K562 (cell line): ENCODE measurements around the gene NACC1. TPM values are rescaled to one million over a fixed set of nuclear protein-coding genes. Genes with fewer than 3 reads are reported as not detected.

Experiments used
- ATF4 ChIP-seq: fragments of 450-650 bp; formaldehyde crosslinking; IDR thresholded peaks from 2 replicates; pipeline ENCODE4 v1.4.0; 2022; ENCODE audit warnings: mild to moderate bottlenecking, moderate library complexity
- BRD9 ChIP-seq: fragments of 450-650 bp; IDR thresholded peaks from 2 replicates; pipeline ENCODE4 v1.6.1; 2018; ENCODE audit warnings: low read depth; ENCODE audit not compliant: partially characterized antibody
- CTCF ChIP-seq, 3 experiments: IDR thresholded peaks in 2 of 3; conservative IDR thresholded peaks in 1 of 3; 2 replicates each; pipeline ENCODE4 v1.5.1; 2011 to 2012; ENCODE audit warnings: low read length in 3 of 3, mild to moderate bottlenecking in 3 of 3, control low read depth in 2 of 3, improper control_type of control experiment in 1 of 3, inconsistent platforms in 1 of 3, low read depth in 1 of 3, mixed read lengths in 1 of 3, moderate library complexity in 1 of 3; ENCODE audit not compliant: insufficient read depth in 2 of 3
- DACH1 ChIP-seq: fragments of 450-650 bp; IDR thresholded peaks from 2 replicates; pipeline ENCODE4 v1.6.1; 2018; ENCODE audit not compliant: partially characterized antibody
- EP300 ChIP-seq: IDR thresholded peaks from 2 replicates; pipeline ENCODE4 v1.6.1; 2012; ENCODE audit warnings: low read length, improper control_type of control experiment
- ETS2 ChIP-seq: IDR thresholded peaks from 2 replicates; pipeline ENCODE4 v1.6.1; 2016; ENCODE audit warnings: borderline replicate concordance, missing genetic modification characterization, mild to moderate bottlenecking, moderate library complexity, missing compliant biosample characterization; ENCODE audit not compliant: poor library complexity, severe bottlenecking
- FOXK1 ChIP-seq: sonication (generic); formaldehyde crosslinking; IDR thresholded peaks from 2 replicates; pipeline ENCODE4 v1.8.0; 2022; ENCODE audit warnings: missing genetic modification reagents, mild to moderate bottlenecking, borderline replicate concordance
- GABPB1 ChIP-seq: sonication (generic); formaldehyde crosslinking; IDR thresholded peaks from 2 replicates; pipeline ENCODE4 v1.8.0; 2022; ENCODE audit warnings: mild to moderate bottlenecking, missing genetic modification reagents
- GMEB1 ChIP-seq: fragments of 250-450 bp; sonication (Bioruptor Pico); IDR thresholded peaks from 2 replicates; pipeline ENCODE4 v1.4.0; 2020; ENCODE audit warnings: mild to moderate bottlenecking
- HDGF ChIP-seq: fragments of 450-650 bp; IDR thresholded peaks from 2 replicates; pipeline ENCODE4 v1.6.1; 2016
- HNRNPK ChIP-seq: fragments of 200-400 bp; formaldehyde crosslinking; IDR thresholded peaks from one replicate; pipeline ENCODE4 v1.6.1; 2018; ENCODE audit warnings: mild to moderate bottlenecking, low read depth, low read length; ENCODE audit not compliant: poor library complexity, severe bottlenecking
- MAFF ChIP-seq: IDR thresholded peaks from 2 replicates; pipeline ENCODE4 v1.6.1; 2012; ENCODE audit warnings: low read length, improper control_type of control experiment
- MAFG ChIP-seq: fragments of 450-650 bp; conservative IDR thresholded peaks from 2 replicates; pipeline ENCODE4 v1.6.1; 2016; ENCODE audit warnings: missing genetic modification characterization, missing compliant biosample characterization
- MBD2 ChIP-seq: sonication (generic); IDR thresholded peaks from 2 replicates; pipeline ENCODE4 v1.6.1; 2016; ENCODE audit warnings: low read depth, borderline replicate concordance
- MEIS2 ChIP-seq: fragments of 450-650 bp; IDR thresholded peaks from 2 replicates; pipeline ENCODE4 v1.6.1; 2014; ENCODE audit warnings: mild to moderate bottlenecking; ENCODE audit not compliant: partially characterized antibody
- PPARD ChIP-seq: fragments of 250-450 bp; sonication (Bioruptor Pico); IDR thresholded peaks from 2 replicates; pipeline ENCODE4 v1.8.0; 2022; ENCODE audit warnings: inconsistent platforms, mild to moderate bottlenecking, moderate library complexity
- ZBTB12 ChIP-seq: fragments of 250-450 bp; sonication (Bioruptor Pico); IDR thresholded peaks from 2 replicates; pipeline ENCODE4 v1.4.0; 2020
- ZNF507 ChIP-seq: conservative IDR thresholded peaks from 2 replicates; pipeline ENCODE4 v1.6.1; 2017; ENCODE audit warnings: missing genetic modification characterization, missing compliant biosample characterization
- ZNF551 ChIP-seq: fragments of 250-450 bp; sonication (Bioruptor Pico); IDR thresholded peaks from 2 replicates; pipeline ENCODE4 v1.5.0; 2021; ENCODE audit warnings: mild to moderate bottlenecking, moderate library complexity
- ZNF740 ChIP-seq, 3 experiments: fragments of 200-800 bp in 1 of 3; sonication (Bioruptor generic) in 1 of 3; sonication (generic) in 1 of 3; formaldehyde crosslinking in 1 of 3; IDR thresholded peaks; 2 replicates each; pipeline versions ENCODE4 v1.6.1 to v1.8.0; 2016 to 2022; ENCODE audit warnings: mild to moderate bottlenecking in 2 of 3, missing compliant biosample characterization in 2 of 3, missing genetic modification characterization in 2 of 3, missing genetic modification reagents in 1 of 3
- polyA plus RNA-seq, 8 experiments: library from polyadenylated mRNA; depleted of rRNA in 4 of 8; stranded (reverse) in 5 of 8; unstranded in 3 of 8; fragments of >200 nt; fragmentation: Nextera tagmentation in 2 of 8; fragmentation: Illumina TruSeq in 1 of 8; extraction: Ambion mirVana in 2 of 8; extraction: Trizol in 1 of 8; gene quantifications; 2 replicates each; pipeline versions ENCODE4 v1.2.1 to v1.2.3, GENCODE V29; 2011 to 2014; ENCODE audit warnings: inconsistent platforms in 1 of 8, missing spikeins in 1 of 8
- total RNA-seq, 7 experiments: library from RNA; depleted of rRNA in 6 of 7; stranded (reverse); fragments of >200 nt in 6 of 7; fragmentation: Illumina TruSeq in 2 of 7; extraction: Trizol in 2 of 7; gene quantifications; 2 replicates each; pipeline versions ENCODE4 v1.2.1 to v1.2.3, GENCODE V29; 2011 to 2021; ENCODE audit warnings: low replicate concordance in 1 of 7

Gene NACC1
- total and polyA plus RNA-seq, 9 of the 15 experiments (the other 6 are each of a cell fraction or from before 2014, with no cell fraction given): 0.04 to 96.6 (median 25.8) TPM

- TF ChIP-seq ZNF740 (CRISPR knock-in tag; IDR thresholded peaks at IDR 0.05): no peak
- TF ChIP-seq ZNF740 (tag; IDR thresholded peaks at IDR 0.05): no peak
- TF ChIP-seq HNRNPK: no peak
- TF ChIP-seq EP300: no peak
- no peak; the same call in 1 of the 2 replicates for TF ChIP-seq FOXK1 (CRISPR knock-in tag)
- TF ChIP-seq MEIS2: no peak
- no peak; the same call in 1 of the 2 replicates for TF ChIP-seq GABPB1 (CRISPR knock-in tag)
- no peak for TF ChIP-seq MAFG (tag)
- peak; percentile 50 for TF ChIP-seq DACH1
- no peak for TF ChIP-seq ATF4 (CRISPR knock-in tag)
- no peak for TF ChIP-seq ZBTB12 (CRISPR knock-in tag)
- no peak for TF ChIP-seq ZNF507 (tag)
- TF ChIP-seq ZNF551 (CRISPR knock-in tag): no peak
- no peak; the same call in 1 of the 2 replicates for TF ChIP-seq HDGF
- TF ChIP-seq BRD9: no peak
- no peak for TF ChIP-seq GMEB1 (CRISPR knock-in tag)
- TF ChIP-seq MAFF: peak; percentile 32; the same call in 1 of the 2 replicates
- no peak for TF ChIP-seq ETS2 (tag)
- no peak; the same call in none of the 2 replicates for TF ChIP-seq MBD2
- TF ChIP-seq CTCF (IDR thresholded peaks at IDR 0.05 in 2 of 3, conservative IDR thresholded peaks at IDR 0.05 in 1 of 3; ENCODE audit: insufficient read depth in 2 of 3, low read depth in 1 of 3, low read length in 3 of 3): peak; percentile 27 to 45 (median 31); a peak in 5 of 6 replicates
- TF ChIP-seq PPARD (CRISPR knock-in tag): no peak
Measured at GRCh38 chr19:13154911-13155471, 36.9 kb downstream of the NACC1 start (continued).
